GM12878 (cell line): ENCODE data around the gene HOXD10. TPM values are rescaled to one million over a fixed set of nuclear protein-coding genes. Genes with fewer than 3 reads are reported as not detected.

Source experiments
- ATAC-seq: fragments of 200-7000 bp; cut with Tn5 transposase; 3 replicates; pipeline ENCODE4 v1.9.1; 2020; ENCODE audit warnings: mild to moderate bottlenecking, moderate library complexity
- BruUV-seq: library from RNA; stranded (reverse); fragments of 400-500 nt; replicated peaks from 2 replicates; lab custom pipeline; 2021; lab: Mats Ljungman, UMichigan
- CTCF ChIA-PET: fragments of 300-600 bp; sonication (Branson Sonifier 250); formaldehyde crosslinking; extraction: SDS; loops from one replicate; lab custom pipeline; 2021; ENCODE audit warnings: inconsistent platforms; lab: Yijun Ruan, JAX
- POLR2A ChIA-PET: fragments of 350-600 bp; formaldehyde crosslinking; extraction: SDS; loops from one replicate; lab custom pipeline; 2021; ENCODE audit warnings: inconsistent platforms; lab: Charles Lee
- RAD21 ChIA-PET: fragments of 300-600 bp; sonication (Branson Sonifier 250); formaldehyde crosslinking; loops from one replicate; lab custom pipeline; 2023; ENCODE audit warnings: antibody characterized with exemption; ENCODE audit not compliant: unreplicated experiment; lab: Charles Lee
- SMC1A ChIA-PET: fragments of 300-600 bp; sonication (Branson Sonifier 250); formaldehyde crosslinking; loops from one replicate; lab custom pipeline; 2023; ENCODE audit not compliant: unreplicated experiment, uncharacterized antibody; lab: Charles Lee
- DNase-seq: peaks from one replicate; pipeline ENCODE4 v3.0.0-alpha.2; 2011; ENCODE audit warnings: low read depth, low spot score
- FAIRE-seq: peaks from 3 replicates; lab custom pipeline; 2011; peaks lifted over from hg19 to GRCh38; lab: Jason Lieb, UNC
- H2AFZ ChIP-seq: 2 replicates; pipeline ENCODE4 v1.6.0; 2011; ENCODE audit warnings: low read depth, low read length, control low read depth; ENCODE audit not compliant: control insufficient read depth
- H3K27ac ChIP-seq: 2 replicates; pipeline ENCODE4 v1.5.1; 2011; ENCODE audit warnings: control low read depth; ENCODE audit not compliant: control insufficient read depth, insufficient read depth
- H3K27me3 ChIP-seq, 2 experiments: replicated peaks in 1 of 2; 2 replicates each; pipeline versions ENCODE4 v1.6.0 to v1.6.1; 2011; ENCODE audit warnings: low read length in 1 of 2; ENCODE audit not compliant: control insufficient read depth in 2 of 2, insufficient read depth in 2 of 2
- H3K36me3 ChIP-seq, 2 experiments: 2 replicates each; pipeline ENCODE4 v1.5.1; 2011; ENCODE audit warnings: low read length in 1 of 2; ENCODE audit not compliant: control insufficient read depth in 2 of 2, insufficient read depth in 2 of 2
- H3K4me1 ChIP-seq: 2 replicates; pipeline ENCODE4 v1.6.1; 2011; ENCODE audit warnings: mild to moderate bottlenecking, low read length, moderate library complexity, mixed read lengths; ENCODE audit not compliant: control insufficient read depth, insufficient read depth
- H3K4me2 ChIP-seq: 2 replicates; pipeline ENCODE4 v1.6.0; 2011; ENCODE audit warnings: control low read depth; ENCODE audit not compliant: control insufficient read depth, insufficient read depth
- H3K4me3 ChIP-seq: fragments of 200-600 bp; sonication (generic); 2 replicates; pipeline ENCODE4 v1.5.1; 2016
- H3K79me2 ChIP-seq: 2 replicates; pipeline ENCODE4 v1.6.0; 2011; ENCODE audit warnings: low read length; ENCODE audit not compliant: control insufficient read depth, insufficient read depth
- H3K9ac ChIP-seq: 2 replicates; pipeline ENCODE4 v1.8.0; 2011; ENCODE audit warnings: low read length, control low read depth, mixed read lengths; ENCODE audit not compliant: control insufficient read depth, insufficient read depth
- H3K9me3 ChIP-seq: replicated peaks from 3 replicates; pipeline ENCODE4 v1.5.1; 2011; ENCODE audit warnings: mild to moderate bottlenecking, low read length; ENCODE audit not compliant: control insufficient read depth, insufficient read depth
- H4K20me1 ChIP-seq: 2 replicates; pipeline ENCODE4 v1.6.0; 2011; ENCODE audit not compliant: control insufficient read depth, insufficient read depth
- BHLHE40 ChIP-seq, 2 experiments: fragments of 450-650 bp in 1 of 2; IDR thresholded peaks; 2 replicates each; pipeline ENCODE4 v1.6.1; 2011 to 2017; ENCODE audit warnings: low read depth in 2 of 2, borderline replicate concordance in 1 of 2, improper control_type of control experiment in 1 of 2, low read length in 1 of 2, mild to moderate bottlenecking in 1 of 2
- CREM ChIP-seq: IDR thresholded peaks from 2 replicates; pipeline ENCODE4 v1.6.1; 2014; ENCODE audit warnings: antibody characterized with exemption, low read depth
- KAT2A ChIP-seq: conservative IDR thresholded peaks from 2 replicates; pipeline ENCODE4 v1.6.1; 2011; ENCODE audit warnings: low read depth, low read length; ENCODE audit not compliant: control insufficient read depth
- RB1 ChIP-seq: fragments of 450-650 bp; formaldehyde crosslinking; IDR thresholded peaks from 2 replicates; pipeline ENCODE4 v1.6.1; 2017; ENCODE audit warnings: mild to moderate bottlenecking, borderline replicate concordance
- SUPT20H ChIP-seq: IDR thresholded peaks from 2 replicates; pipeline ENCODE4 v1.6.1; 2011; ENCODE audit warnings: low read depth, mild to moderate bottlenecking, low read length, moderate library complexity, borderline replicate concordance; ENCODE audit not compliant: control insufficient read depth
- WRNIP1 ChIP-seq: IDR thresholded peaks from 2 replicates; pipeline ENCODE4 v1.6.1; 2011; ENCODE audit warnings: low read depth, low read length, improper control_type of control experiment, borderline replicate concordance
- WGBS: methylation state at CpG from one replicate; pipeline ENCODE4 v1.1.6; 2016; ENCODE audit warnings: low lambda C conversion rate; ENCODE audit not compliant: insufficient replicate concordance, insufficient coverage; ENCODE audit errors: missing lambda C conversion rate; 5-methylcytosine and 5-hydroxymethylcytosine counted together
- in situ Hi-C: fragments of 300-500 bp; cut with MboI; formaldehyde crosslinking; loops from 9 replicates; pipeline ENCODE4 v1.14.3; 2018; ENCODE audit warnings: mixed read lengths
- intact Hi-C: fragments of 100-400 bp; cut with micrococcal nuclease; formaldehyde crosslinking; loops from one replicate; pipeline ENCODE4 v1.14.2; 2022; ENCODE audit not compliant: unreplicated experiment
- polyA plus RNA-seq, 11 experiments: library from polyadenylated mRNA; depleted of rRNA in 4 of 11; unstranded in 6 of 11; stranded (reverse) in 5 of 11; fragments of >200 nt; fragmentation: Nextera tagmentation in 4 of 11; fragmentation: Illumina TruSeq in 1 of 11; extraction: Ambion mirVana in 4 of 11; extraction: Trizol in 1 of 11; gene quantifications; 1 replicate in 1 of 11; 2 replicates in 10 of 11; pipeline versions ENCODE4 v1.2.1 to v1.2.3, GENCODE V29; 2011 to 2016; ENCODE audit warnings: inconsistent platforms in 2 of 11, missing spikeins in 2 of 11, low read depth in 1 of 11
- total RNA-seq, 4 experiments: library from RNA; depleted of rRNA in 3 of 4; stranded (reverse); fragments of >200 nt in 3 of 4; fragmentation: Illumina TruSeq in 1 of 4; extraction: Trizol in 1 of 4; gene quantifications; 2 replicates each; pipeline versions ENCODE4 v1.2.1 to v1.2.3, GENCODE V29; 2013 to 2021

Gene HOXD10
- total and polyA plus RNA-seq, 10 of the 15 experiments (the other 5 are each of a cell fraction or from before 2014, with no cell fraction given): not detected

- in situ Hi-C loops: no loop called here
- TF ChIP-seq WRNIP1 (no peak), BHLHE40 (IDR thresholded peaks at IDR 0.05; ENCODE audit: borderline replicate concordance in 1 of 2, low read depth in 2 of 2, low read length in 1 of 2) (no peak), CREM (no peak), KAT2A (no peak), RB1 (no peak), SUPT20H (no peak)
- FAIRE-seq: no peak
Measured at GRCh38 chr2:176083796-176084261, 32.7 kb upstream of the HOXD10 start, which contains the start of gene EVX2. Gene EVX2, minus strand, starts transcription at chr2:176083962. Its CDS starts 186 bp downstream, at chr2:176083776.

More at GRCh38 chr2:176083796-176084261, 32.7 kb upstream of the HOXD10 start, which contains the start of gene EVX2:
- ChIA-PET SMC1A (interaction anchor here (1.6 kb wide), 1 partner anchor 394 kb away, joined by 3 read pairs; no protein-coding TSS in a partner anchor), RAD21 (no interaction called here), CTCF (interaction anchor here (2.5 kb wide), 1 partner anchor 12 kb away, joined by 6 read pairs; no protein-coding TSS in a partner anchor), POLR2A (no interaction called here)
- H3K9me3 ChIP-seq: peaks cover 20% of the 10 kb centered on the region; the same call in 2 of the 3 replicates
- BruUV-seq: no TSS peak
- H3K27me3 ChIP-seq: peaks cover 5 to 23% of the 10 kb centered on the region in 2 experiments
- H3K9ac ChIP-seq: no peak within 1 kb of the TSS
- H3K36me3 ChIP-seq: no peaks in the 10 kb centered on the region
- no peak within 1 kb of the TSS for H3K27ac ChIP-seq
- H4K20me1 ChIP-seq: no peaks in the 10 kb centered on the region
- no peak for DNase-seq
- H2AFZ ChIP-seq: no peak within 1 kb of the TSS
- no peaks in the 10 kb centered on the region for H3K4me1 ChIP-seq
- no peaks in the 10 kb centered on the region for H3K79me2 ChIP-seq
- no peak within 1 kb of the TSS for H3K4me3 ChIP-seq
- no peak within 1 kb of the TSS for H3K4me2 ChIP-seq
- intact Hi-C loops: loop anchor here (10.0 kb wide), 1 partner anchor 199 kb away; no protein-coding TSS in a partner anchor
- no peak for ATAC-seq
- WGBS: 54% methylated on average over 27 of the region's 27 CpGs
